ENCODE results near the gene CDK14. TPM values are rescaled to one million over a fixed set of nuclear protein-coding genes. Genes with fewer than 3 reads are reported as not detected.

The CDK14 gene
- polyA plus RNA-seq, 1 donor from 2014 or later = 25.1 TPM

DNA sequence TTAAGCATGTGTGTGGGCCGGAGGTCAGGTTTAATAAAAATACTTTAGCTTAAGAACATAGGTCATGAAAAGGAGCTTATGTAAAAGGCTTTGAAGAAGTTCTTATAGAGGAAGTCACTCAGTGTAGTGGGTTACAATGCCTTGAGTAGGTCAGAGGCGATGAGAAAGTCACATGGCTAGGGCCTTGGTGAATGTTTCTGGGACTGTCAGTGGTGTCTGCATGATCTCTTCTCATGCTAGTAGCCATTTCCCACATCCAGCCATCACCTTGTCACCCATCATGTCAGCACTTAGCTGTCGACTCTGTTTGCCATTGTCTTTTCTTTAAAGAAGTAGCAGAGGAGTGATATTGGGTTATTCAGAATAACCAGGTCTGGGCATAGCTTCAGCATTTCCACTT lies 236.6 kb downstream of the CDK14 start:
- H3K36me3 ChIP-seq (ENCODE audit: insufficient read depth, low read length) = no peaks in the 10 kb centered on the region
- H3K9me3 ChIP-seq (ENCODE audit: low read length) = peaks cover 3% of the 10 kb centered on the region
- H3K27ac ChIP-seq (ENCODE audit: low read length) = no peak overlapping the region
- H4K20me1 ChIP-seq (ENCODE audit: insufficient read depth) = no peaks in the 10 kb centered on the region
- H3K4me2 ChIP-seq (ENCODE audit: low read length) = no peak overlapping the region
- no peak overlapping the region for H3K9ac ChIP-seq (ENCODE audit: low read length)
- no peaks in the 10 kb centered on the region for H3K27me3 ChIP-seq (ENCODE audit: insufficient read depth, low read depth, low read length)
- H3K79me2 ChIP-seq (replicated peaks; ENCODE audit: insufficient read depth, low read length) = no peaks in the 10 kb centered on the region
- H2AFZ ChIP-seq (ENCODE audit: low read depth, low read length) = no peak overlapping the region
- no peaks in the 10 kb centered on the region for H3K9me2 ChIP-seq (ENCODE audit: insufficient read depth, low read length)
- TF ChIP-seq TAF1 (IDR thresholded peaks at IDR 0.05; ENCODE audit: low read depth) (no peak), EZH2 (IDR thresholded peaks at IDR 0.05; ENCODE audit: borderline replicate concordance, insufficient read depth, low read length, poor library complexity, severe bottlenecking) (no peak), EP300 (conservative IDR thresholded peaks at IDR 0.05; ENCODE audit: poor library complexity, severe bottlenecking) (no peak), SMC3 (conservative IDR thresholded peaks at IDR 0.05; ENCODE audit: poor library complexity) (no peak), RAD21 (conservative IDR thresholded peaks at IDR 0.05) (no peak), MXI1 (conservative IDR thresholded peaks at IDR 0.05; ENCODE audit: poor library complexity, severe bottlenecking) (no peak), POLR2AphosphoS5 (IDR thresholded peaks at IDR 0.05) (no peak)
- TF ChIP-seq, protein P1, sequence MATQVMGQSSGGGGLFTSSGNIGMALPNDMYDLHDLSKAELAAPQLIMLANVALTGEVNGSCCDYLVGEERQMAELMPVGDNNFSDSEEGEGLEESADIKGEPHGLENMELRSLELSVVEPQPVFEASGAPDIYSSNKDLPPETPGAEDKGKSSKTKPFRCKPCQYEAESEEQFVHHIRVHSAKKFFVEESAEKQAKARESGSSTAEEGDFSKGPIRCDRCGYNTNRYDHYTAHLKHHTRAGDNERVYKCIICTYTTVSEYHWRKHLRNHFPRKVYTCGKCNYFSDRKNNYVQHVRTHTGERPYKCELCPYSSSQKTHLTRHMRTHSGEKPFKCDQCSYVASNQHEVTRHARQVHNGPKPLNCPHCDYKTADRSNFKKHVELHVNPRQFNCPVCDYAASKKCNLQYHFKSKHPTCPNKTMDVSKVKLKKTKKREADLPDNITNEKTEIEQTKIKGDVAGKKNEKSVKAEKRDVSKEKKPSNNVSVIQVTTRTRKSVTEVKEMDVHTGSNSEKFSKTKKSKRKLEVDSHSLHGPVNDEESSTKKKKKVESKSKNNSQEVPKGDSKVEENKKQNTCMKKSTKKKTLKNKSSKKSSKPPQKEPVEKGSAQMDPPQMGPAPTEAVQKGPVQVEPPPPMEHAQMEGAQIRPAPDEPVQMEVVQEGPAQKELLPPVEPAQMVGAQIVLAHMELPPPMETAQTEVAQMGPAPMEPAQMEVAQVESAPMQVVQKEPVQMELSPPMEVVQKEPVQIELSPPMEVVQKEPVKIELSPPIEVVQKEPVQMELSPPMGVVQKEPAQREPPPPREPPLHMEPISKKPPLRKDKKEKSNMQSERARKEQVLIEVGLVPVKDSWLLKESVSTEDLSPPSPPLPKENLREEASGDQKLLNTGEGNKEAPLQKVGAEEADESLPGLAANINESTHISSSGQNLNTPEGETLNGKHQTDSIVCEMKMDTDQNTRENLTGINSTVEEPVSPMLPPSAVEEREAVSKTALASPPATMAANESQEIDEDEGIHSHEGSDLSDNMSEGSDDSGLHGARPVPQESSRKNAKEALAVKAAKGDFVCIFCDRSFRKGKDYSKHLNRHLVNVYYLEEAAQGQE (IDR thresholded peaks at IDR 0.05; ENCODE audit: borderline replicate concordance) = no peak
- TF ChIP-seq, protein P2, sequence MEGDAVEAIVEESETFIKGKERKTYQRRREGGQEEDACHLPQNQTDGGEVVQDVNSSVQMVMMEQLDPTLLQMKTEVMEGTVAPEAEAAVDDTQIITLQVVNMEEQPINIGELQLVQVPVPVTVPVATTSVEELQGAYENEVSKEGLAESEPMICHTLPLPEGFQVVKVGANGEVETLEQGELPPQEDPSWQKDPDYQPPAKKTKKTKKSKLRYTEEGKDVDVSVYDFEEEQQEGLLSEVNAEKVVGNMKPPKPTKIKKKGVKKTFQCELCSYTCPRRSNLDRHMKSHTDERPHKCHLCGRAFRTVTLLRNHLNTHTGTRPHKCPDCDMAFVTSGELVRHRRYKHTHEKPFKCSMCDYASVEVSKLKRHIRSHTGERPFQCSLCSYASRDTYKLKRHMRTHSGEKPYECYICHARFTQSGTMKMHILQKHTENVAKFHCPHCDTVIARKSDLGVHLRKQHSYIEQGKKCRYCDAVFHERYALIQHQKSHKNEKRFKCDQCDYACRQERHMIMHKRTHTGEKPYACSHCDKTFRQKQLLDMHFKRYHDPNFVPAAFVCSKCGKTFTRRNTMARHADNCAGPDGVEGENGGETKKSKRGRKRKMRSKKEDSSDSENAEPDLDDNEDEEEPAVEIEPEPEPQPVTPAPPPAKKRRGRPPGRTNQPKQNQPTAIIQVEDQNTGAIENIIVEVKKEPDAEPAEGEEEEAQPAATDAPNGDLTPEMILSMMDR (IDR thresholded peaks at IDR 0.05; ENCODE audit: poor library complexity, severe bottlenecking) = no peak
- no peak overlapping the region for H3K4me3 ChIP-seq (ENCODE audit: low read length)
- H3F3A ChIP-seq (ENCODE audit: insufficient read depth, low read length, poor library complexity, severe bottlenecking) = no peaks in the 10 kb centered on the region

DNA sequence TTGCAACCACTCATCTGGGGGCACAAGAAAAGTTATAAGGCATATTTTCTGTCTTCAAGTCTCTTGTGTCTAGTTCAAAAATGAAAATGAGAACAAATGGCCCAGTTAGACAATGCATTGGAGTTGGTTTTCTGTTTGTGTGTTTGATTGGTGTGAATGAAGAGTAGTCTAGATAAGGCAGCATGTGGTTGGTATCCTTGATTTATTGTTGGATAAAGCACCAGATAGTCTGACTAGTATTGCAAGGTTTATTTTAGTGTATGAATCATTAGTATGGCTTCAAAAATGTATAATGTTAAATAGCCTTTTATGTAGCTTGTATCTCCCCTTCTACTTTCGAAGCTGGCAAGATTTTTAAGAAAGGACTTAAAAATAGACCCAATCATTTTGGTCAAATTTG lies 237.3 kb downstream of the CDK14 start:
- H3K9me3 ChIP-seq (ENCODE audit: low read length) = peaks cover 3% of the 10 kb centered on the region
- no peaks in the 10 kb centered on the region for H3K9me2 ChIP-seq (ENCODE audit: insufficient read depth, low read length)
- H3F3A ChIP-seq (ENCODE audit: insufficient read depth, low read length, poor library complexity, severe bottlenecking) = no peaks in the 10 kb centered on the region
- no peak overlapping the region for H2AFZ ChIP-seq (ENCODE audit: low read depth, low read length)
- no peak overlapping the region for H3K4me3 ChIP-seq (ENCODE audit: low read length)
- no peak overlapping the region for H3K27ac ChIP-seq (ENCODE audit: low read length)
- TF ChIP-seq, protein P2 (IDR thresholded peaks at IDR 0.05; ENCODE audit: poor library complexity, severe bottlenecking) = no peak
- TF ChIP-seq, protein P1 (IDR thresholded peaks at IDR 0.05; ENCODE audit: borderline replicate concordance) = no peak
- TF ChIP-seq MXI1 (conservative IDR thresholded peaks at IDR 0.05; ENCODE audit: poor library complexity, severe bottlenecking) (no peak), RAD21 (conservative IDR thresholded peaks at IDR 0.05) (no peak), POLR2AphosphoS5 (IDR thresholded peaks at IDR 0.05) (no peak), EZH2 (IDR thresholded peaks at IDR 0.05; ENCODE audit: borderline replicate concordance, insufficient read depth, low read length, poor library complexity, severe bottlenecking) (no peak), EP300 (conservative IDR thresholded peaks at IDR 0.05; ENCODE audit: poor library complexity, severe bottlenecking) (no peak)
- no peaks in the 10 kb centered on the region for H3K79me2 ChIP-seq (replicated peaks; ENCODE audit: insufficient read depth, low read length)
- no peaks in the 10 kb centered on the region for H3K36me3 ChIP-seq (ENCODE audit: insufficient read depth, low read length)
- no peak overlapping the region for H3K4me2 ChIP-seq (ENCODE audit: low read length)
- H3K9ac ChIP-seq (ENCODE audit: low read length) = no peak overlapping the region
- no peaks in the 10 kb centered on the region for H3K27me3 ChIP-seq (ENCODE audit: insufficient read depth, low read depth, low read length)
- no peaks in the 10 kb centered on the region for H4K20me1 ChIP-seq (ENCODE audit: insufficient read depth)
